Vagina (tissue), 2 donors: ENCODE results near the gene DHRSX.

Source experiments
- CTCF ChIP-seq, 3 experiments: fragments of 450-650 bp in 2 of 3; fragments of 200-600 bp in 1 of 3; sonication (generic) in 1 of 3; IDR thresholded peaks; one replicate each; pipeline ENCODE4 v1.5.1; 2017 to 2019; ENCODE audit warnings: antibody characterized with exemption in 3 of 3, mild to moderate bottlenecking in 2 of 3, moderate library complexity in 2 of 3
- POLR2A ChIP-seq, 2 donors: fragments of 450-650 bp; IDR thresholded peaks; one replicate each; pipeline ENCODE4 v1.6.1; 2017; ENCODE audit warnings: antibody characterized with exemption in 2 of 2, mild to moderate bottlenecking in 2 of 2, moderate library complexity in 2 of 2
- POLR2AphosphoS5 ChIP-seq, 2 donors: sonication (generic); formaldehyde crosslinking; IDR thresholded peaks; one replicate each; pipeline ENCODE4 v1.9.0; 2017; ENCODE audit warnings: antibody characterized with exemption in 2 of 2, mild to moderate bottlenecking in 2 of 2, low read depth in 1 of 2; ENCODE audit not compliant: insufficient read depth in 1 of 2

GRCh38 chrX:2541603-2542002 lies 40.8 kb upstream of the DHRSX start:
- TF ChIP-seq POLR2A (IDR thresholded peaks at IDR 0.05) (no peak), CTCF (IDR thresholded peaks at IDR 0.05) (no peak), POLR2AphosphoS5 (IDR thresholded peaks at IDR 0.05; ENCODE audit: insufficient read depth in 1 of 2, low read depth in 1 of 2) (no peak)
